HepG2 (cell line): ENCODE results near the gene KAT2A. TPM values are rescaled to one million over a fixed set of nuclear protein-coding genes. Genes with fewer than 3 reads are reported as not detected.

Experiments
- DNMT3B ChIP-seq: conservative IDR thresholded peaks from 2 replicates; pipeline ENCODE4 v1.6.1; 2016; ENCODE audit warnings: missing biosample characterization, control low read depth
- HIVEP1 ChIP-seq: sonication (generic); formaldehyde crosslinking; IDR thresholded peaks from 2 replicates; pipeline ENCODE4 v1.4.0; 2020; ENCODE audit warnings: mild to moderate bottlenecking, missing genetic modification reagents
- HNF1B ChIP-seq: sonication (generic); formaldehyde crosslinking; IDR thresholded peaks from 2 replicates; pipeline ENCODE4 v1.5.1; 2020; ENCODE audit warnings: mild to moderate bottlenecking, moderate library complexity, missing genetic modification reagents
- KMT2B ChIP-seq: IDR thresholded peaks from 2 replicates; pipeline ENCODE4 v1.6.1; 2016; ENCODE audit warnings: missing genetic modification reagents, missing compliant biosample characterization
- MAX ChIP-seq: IDR thresholded peaks from 2 replicates; pipeline ENCODE4 v1.6.1; 2012; ENCODE audit warnings: inconsistent platforms
- MIER3 ChIP-seq: IDR thresholded peaks from 2 replicates; pipeline ENCODE4 v1.6.1; 2016; ENCODE audit warnings: missing compliant biosample characterization, borderline replicate concordance
- PRDM15 ChIP-seq: sonication (generic); formaldehyde crosslinking; IDR thresholded peaks from 2 replicates; pipeline ENCODE4 v1.4.0; 2020; ENCODE audit warnings: missing genetic modification reagents
- RBAK ChIP-seq: sonication (generic); formaldehyde crosslinking; IDR thresholded peaks from 2 replicates; pipeline ENCODE4 v1.5.1; 2020; ENCODE audit warnings: mild to moderate bottlenecking, missing genetic modification reagents
- REL ChIP-seq: sonication (generic); formaldehyde crosslinking; conservative IDR thresholded peaks from 2 replicates; pipeline ENCODE4 v1.8.0; 2022; ENCODE audit warnings: mild to moderate bottlenecking, missing genetic modification reagents, moderate library complexity
- REST ChIP-seq, 2 experiments: IDR thresholded peaks; 2 replicates each; pipeline ENCODE4 v1.6.1; 2011 to 2012; ENCODE audit warnings: low read length in 2 of 2, borderline replicate concordance in 1 of 2, low read depth in 1 of 2, mild to moderate bottlenecking in 1 of 2, moderate library complexity in 1 of 2
- TCF7 ChIP-seq: sonication (generic); IDR thresholded peaks from 2 replicates; pipeline ENCODE4 v1.6.1; 2016; ENCODE audit warnings: antibody characterized with exemption, low read depth
- ZNF556 ChIP-seq: sonication (generic); formaldehyde crosslinking; IDR thresholded peaks from 2 replicates; pipeline ENCODE4 v1.4.0; 2020; ENCODE audit warnings: mild to moderate bottlenecking, missing genetic modification reagents, borderline replicate concordance
- ZSCAN22 ChIP-seq: sonication (generic); formaldehyde crosslinking; IDR thresholded peaks from 2 replicates; pipeline ENCODE4 v1.4.0; 2020; ENCODE audit warnings: mild to moderate bottlenecking, missing genetic modification reagents
- polyA plus RNA-seq, 8 experiments: library from polyadenylated mRNA; depleted of rRNA in 3 of 8; stranded (reverse) in 7 of 8; unstranded in 1 of 8; fragments of >200 nt; fragmentation: Illumina TruSeq in 4 of 8; extraction: Trizol in 4 of 8; gene quantifications; 2 replicates each; pipeline versions ENCODE4 v1.2.1 to v1.2.3, GENCODE V29; 2011 to 2016; ENCODE audit warnings: low read depth in 4 of 8, missing spikeins in 1 of 8, mixed read lengths in 1 of 8; ENCODE audit not compliant: insufficient read depth in 1 of 8
- total RNA-seq, 5 experiments: library from RNA; depleted of rRNA; stranded (reverse); fragments of >200 nt; fragmentation: Illumina TruSeq; extraction: Trizol; gene quantifications; 2 replicates each; pipeline ENCODE4 v1.2.3, GENCODE V29; 2016; ENCODE audit warnings: low read depth in 1 of 5
- TF ChIP-seq, protein P1 (sequence below): sonication (generic); formaldehyde crosslinking; IDR thresholded peaks from 2 replicates; pipeline ENCODE4 v1.9.0; 2021; ENCODE audit warnings: missing genetic modification reagents, borderline replicate concordance

Gene KAT2A
- total and polyA plus RNA-seq, 2 of the 13 experiments (the other 11 are each of a cell fraction or from before 2014, with no cell fraction given): 29.1 to 90.4 TPM

DNA sequence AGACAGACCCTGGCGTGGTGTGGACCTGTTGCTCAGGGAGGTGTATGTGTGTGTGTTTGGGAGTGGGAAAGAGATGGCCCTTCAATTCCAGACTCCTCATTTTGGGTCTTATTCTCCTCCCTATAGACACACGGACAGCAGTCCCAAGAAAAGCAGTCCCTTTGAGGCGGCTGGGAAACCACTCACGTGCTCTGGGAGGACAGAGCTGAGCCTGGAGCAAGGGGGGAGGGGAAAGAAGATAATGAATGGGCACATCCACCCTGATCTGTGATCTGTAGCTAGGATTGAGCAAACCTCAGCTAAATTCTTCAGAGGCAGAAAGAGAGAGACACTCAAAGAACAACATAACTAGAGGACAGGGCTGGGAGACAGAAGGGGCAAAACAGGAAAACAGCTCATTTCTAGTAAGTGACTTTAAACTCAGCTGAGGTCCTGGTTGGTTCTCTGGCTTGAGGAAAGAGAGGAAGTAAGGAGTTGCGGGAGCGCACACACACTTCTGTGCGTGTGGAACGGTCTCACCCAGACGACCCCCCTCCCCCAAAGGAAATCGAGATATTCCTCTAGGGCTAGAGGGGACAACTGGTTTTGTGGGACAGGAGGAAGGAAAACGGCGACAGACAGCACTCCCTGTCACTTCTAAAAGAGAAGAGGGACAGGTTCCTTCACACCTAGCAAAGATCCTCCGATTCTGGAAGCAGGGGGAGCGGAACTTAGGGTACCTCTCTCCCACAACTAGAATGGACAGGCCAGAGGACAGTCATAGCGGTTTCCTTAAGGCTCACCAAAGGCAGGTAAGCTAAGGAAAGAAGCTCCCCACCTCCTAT, 33.0 kb upstream of the KAT2A start (continued):
- no peak for TF ChIP-seq TCF7
- no peak for TF ChIP-seq PRDM15 (CRISPR knock-in tag)
- TF ChIP-seq HNF1B: no peak
- no peak for TF ChIP-seq REST (IDR thresholded peaks at IDR 0.05; ENCODE audit: borderline replicate concordance in 1 of 2, low read depth in 1 of 2, low read length in 2 of 2)
- no peak for TF ChIP-seq DNMT3B
- no peak for TF ChIP-seq MIER3 (CRISPR knock-in tag)
- no peak; the same call in 1 of the 2 replicates for TF ChIP-seq KMT2B (CRISPR knock-in tag)
- TF ChIP-seq, protein P1, sequence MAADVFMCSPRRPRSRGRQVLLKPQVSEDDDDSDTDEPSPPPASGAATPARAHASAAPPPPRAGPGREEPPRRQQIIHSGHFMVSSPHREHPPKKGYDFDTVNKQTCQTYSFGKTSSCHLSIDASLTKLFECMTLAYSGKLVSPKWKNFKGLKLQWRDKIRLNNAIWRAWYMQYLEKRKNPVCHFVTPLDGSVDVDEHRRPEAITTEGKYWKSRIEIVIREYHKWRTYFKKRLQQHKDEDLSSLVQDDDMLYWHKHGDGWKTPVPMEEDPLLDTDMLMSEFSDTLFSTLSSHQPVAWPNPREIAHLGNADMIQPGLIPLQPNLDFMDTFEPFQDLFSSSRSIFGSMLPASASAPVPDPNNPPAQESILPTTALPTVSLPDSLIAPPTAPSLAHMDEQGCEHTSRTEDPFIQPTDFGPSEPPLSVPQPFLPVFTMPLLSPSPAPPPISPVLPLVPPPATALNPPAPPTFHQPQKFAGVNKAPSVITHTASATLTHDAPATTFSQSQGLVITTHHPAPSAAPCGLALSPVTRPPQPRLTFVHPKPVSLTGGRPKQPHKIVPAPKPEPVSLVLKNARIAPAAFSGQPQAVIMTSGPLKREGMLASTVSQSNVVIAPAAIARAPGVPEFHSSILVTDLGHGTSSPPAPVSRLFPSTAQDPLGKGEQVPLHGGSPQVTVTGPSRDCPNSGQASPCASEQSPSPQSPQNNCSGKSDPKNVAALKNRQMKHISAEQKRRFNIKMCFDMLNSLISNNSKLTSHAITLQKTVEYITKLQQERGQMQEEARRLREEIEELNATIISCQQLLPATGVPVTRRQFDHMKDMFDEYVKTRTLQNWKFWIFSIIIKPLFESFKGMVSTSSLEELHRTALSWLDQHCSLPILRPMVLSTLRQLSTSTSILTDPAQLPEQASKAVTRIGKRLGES (CRISPR knock-in tag): no peak
- TF ChIP-seq ZSCAN22: no peak
- no peak for TF ChIP-seq HIVEP1 (CRISPR knock-in tag)
- TF ChIP-seq MAX: peak; percentile 78
- no peak for TF ChIP-seq RBAK
- no peak for TF ChIP-seq REL
- no peak for TF ChIP-seq ZNF556 (CRISPR knock-in tag)
